ENCODE results near the gene DISP2. TPM values are rescaled to one million over a fixed set of nuclear protein-coding genes. Genes with fewer than 3 reads are reported as not detected.

Gene DISP2
- total RNA-seq, 4 donors from 2014 or later: under 0.01 to 1.1 (median 0.12) TPM

DNA sequence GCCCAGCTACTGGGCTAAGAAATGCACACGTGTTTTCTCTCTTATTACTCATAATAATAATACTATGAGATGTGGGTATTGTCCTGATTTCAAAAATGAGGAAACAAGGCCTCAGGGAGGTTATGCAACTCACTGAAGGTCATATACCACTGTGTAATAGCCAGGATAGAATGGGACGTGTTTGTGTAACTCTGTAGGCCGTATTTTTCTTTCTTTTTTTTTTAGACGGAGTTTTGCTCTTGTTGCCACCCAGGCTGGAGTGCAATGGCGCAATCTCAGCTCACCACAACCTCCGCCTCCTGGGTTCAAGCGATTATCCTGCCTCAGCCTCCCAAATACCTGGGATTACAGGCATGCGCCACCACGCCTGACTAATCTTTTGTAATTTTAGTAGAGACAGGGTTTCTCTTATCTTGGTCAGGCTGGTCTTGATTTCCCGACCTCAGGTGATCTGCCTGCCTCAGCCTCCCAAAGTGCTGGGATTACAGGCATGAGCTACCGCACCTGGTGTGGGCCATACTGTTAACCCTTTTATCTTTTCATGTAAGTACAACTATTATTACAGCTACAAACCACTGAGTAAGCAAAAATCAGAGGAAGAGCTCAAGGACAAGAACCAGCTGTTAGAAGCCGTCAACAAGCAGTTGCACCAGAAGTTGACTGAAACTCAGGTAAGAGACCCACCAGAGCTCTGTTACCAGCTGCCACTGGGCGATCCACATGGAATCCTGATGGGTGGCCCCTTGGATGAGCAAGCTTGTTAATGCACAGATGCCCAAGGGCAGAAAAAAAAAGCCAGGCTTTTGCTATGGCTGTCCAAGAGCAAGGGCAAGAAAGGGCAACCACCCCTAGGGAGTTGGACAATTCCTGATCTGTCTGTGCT, 31.2 kb downstream of the DISP2 start:
- ATAC-seq (ENCODE audit: low FRiP score) (no peak), DNase-seq (ENCODE audit: low spot score) (no peak)
- TF ChIP-seq, protein P1, sequence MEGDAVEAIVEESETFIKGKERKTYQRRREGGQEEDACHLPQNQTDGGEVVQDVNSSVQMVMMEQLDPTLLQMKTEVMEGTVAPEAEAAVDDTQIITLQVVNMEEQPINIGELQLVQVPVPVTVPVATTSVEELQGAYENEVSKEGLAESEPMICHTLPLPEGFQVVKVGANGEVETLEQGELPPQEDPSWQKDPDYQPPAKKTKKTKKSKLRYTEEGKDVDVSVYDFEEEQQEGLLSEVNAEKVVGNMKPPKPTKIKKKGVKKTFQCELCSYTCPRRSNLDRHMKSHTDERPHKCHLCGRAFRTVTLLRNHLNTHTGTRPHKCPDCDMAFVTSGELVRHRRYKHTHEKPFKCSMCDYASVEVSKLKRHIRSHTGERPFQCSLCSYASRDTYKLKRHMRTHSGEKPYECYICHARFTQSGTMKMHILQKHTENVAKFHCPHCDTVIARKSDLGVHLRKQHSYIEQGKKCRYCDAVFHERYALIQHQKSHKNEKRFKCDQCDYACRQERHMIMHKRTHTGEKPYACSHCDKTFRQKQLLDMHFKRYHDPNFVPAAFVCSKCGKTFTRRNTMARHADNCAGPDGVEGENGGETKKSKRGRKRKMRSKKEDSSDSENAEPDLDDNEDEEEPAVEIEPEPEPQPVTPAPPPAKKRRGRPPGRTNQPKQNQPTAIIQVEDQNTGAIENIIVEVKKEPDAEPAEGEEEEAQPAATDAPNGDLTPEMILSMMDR (IDR thresholded peaks at IDR 0.05): no peak

DNA sequence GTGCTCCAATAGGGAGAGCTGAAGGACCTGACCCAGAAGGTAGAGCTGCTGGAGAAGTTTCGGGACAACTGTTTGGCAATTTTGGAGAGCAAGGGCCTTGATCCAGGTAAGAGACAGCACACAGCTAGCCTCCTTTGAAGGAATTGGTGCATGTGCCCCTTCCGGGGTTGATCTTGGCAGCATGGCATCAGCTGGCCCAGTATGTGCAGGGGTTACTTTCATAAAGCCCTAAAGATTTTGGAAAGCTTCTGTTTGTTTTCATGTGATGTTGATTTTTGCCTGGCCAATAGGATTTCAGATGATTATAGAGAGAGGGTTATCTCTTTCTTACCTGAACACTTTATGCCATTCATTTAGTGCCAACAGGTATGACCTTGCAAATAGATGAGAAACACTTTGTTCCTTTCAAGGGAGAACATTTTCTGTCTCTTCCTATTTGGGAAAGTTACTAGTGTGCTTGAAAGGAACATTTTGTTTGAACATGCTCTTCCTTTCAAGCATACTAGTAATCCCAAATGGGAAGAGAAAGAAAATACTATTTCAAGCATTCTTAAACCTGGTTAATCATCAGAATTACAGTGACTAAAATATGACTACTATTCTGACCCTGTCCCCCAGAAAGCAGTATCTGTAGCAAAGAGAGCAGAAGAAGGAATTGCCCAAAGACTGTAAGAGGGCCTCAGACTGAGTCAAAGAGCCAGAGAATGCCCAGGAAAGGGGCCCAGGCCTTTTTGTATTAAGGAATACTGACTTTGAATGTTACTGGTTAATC, 32.0 kb downstream of the DISP2 start:
- ATAC-seq (ENCODE audit: low FRiP score) (no peak), DNase-seq (ENCODE audit: low spot score) (no peak)
- TF ChIP-seq, protein P1 (IDR thresholded peaks at IDR 0.05): no peak

DNA sequence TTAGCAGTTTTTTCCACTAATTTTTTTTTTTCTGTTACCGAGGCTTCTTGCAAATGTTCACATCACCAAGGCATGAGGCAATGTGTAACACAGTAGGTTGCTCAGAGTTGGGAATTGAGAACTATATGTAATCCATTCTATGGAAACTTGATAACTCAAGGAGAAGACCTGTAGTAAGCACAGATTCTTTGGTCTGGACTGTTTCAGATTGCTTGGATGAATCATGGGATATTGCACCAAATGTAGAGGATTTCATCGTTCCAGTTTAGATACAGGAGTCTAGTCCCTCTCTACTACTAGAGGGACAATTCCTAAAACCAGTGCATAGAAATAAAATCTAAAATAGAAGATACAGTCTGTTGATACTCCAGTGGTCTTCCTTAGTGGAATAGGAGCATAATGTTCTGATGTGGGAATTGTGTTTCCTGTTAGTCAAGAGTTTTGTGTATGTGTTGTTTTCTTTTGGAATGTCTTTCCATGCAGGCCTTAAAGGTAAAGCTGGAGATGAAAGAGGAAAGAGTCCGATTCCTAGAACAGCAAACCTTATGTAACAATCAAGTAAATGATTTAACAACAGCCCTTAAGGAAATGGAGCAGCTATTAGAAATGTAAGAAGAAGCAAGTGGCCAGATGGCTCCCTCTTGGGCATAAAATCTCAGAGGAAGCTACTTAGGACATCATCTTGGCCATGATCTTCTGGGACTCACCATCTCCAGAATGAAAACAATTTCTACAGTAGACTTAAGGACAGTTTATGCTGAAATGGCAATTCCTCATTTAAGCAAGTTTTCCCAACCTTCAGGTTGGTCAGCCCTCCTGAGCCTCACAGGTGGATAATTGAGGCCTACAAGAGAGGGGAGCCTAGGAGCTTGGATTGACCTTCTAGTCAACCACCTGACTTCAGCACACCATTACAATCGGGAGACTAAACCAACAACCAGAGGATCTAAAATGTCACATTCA, 35.2 kb downstream of the DISP2 start:
- ATAC-seq (ENCODE audit: low FRiP score): no peak
- TF ChIP-seq, protein P1 (IDR thresholded peaks at IDR 0.05): no peak
- no peak for DNase-seq (ENCODE audit: low spot score)

DNA sequence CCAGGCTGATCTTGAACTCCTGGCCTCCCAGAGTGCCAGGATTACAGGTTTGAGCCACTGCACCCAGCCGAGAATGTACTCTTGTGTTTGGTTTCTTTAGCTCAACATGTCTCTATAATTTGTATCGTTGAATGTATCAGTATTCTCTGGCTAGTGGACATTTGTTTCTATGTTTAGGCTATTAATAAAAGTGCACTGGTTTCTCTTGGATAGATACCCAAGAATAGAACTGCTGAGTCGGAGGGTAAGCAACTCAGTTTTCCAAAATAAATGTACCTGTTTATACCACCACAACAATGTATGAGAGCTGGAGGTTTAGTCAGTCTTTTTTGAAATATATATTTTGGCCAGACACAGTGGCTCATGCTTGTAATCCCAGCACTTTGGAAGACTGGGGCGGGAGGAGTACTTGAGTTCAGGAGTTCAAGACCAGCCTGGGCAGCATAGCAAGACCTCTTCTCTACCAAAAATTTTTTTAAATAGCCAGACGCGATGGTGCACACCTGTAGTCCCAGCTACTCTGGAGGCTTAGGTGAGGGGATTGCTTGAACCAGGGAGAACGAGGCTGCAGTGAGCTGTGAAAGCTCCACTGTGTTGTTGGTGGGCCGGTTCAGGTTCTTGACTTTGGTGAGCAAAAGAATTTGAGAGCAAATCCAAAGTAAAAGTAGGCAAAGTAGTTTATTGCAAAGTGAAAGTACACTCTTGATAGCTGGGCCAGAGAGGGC, 39.8 kb downstream of the DISP2 start:
- TF ChIP-seq, protein P1 (IDR thresholded peaks at IDR 0.05): no peak
- no peak for DNase-seq (ENCODE audit: low spot score)
- ATAC-seq (ENCODE audit: low FRiP score): no peak

DNA sequence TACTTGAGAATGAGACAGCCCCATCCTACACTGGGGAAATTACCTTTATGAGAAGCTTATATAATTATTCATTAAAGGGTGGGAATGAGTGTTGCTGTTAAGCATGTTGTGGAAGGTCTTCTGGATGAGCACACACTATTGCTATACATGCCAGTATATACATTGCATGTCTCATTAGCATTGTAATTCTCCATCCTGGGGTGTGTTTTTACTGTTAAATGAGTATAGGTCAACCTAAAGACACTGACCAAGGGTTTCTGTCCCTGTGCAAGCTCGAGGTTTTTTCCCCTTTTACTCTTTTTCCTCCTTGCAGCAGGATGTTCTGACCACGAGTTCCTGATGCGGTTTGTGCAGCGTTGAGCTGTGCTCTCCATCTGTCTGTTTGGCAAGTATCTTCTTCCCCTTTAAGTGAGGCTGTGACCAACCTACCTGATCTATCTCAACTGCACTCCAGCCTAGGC, 40.4 kb downstream of the DISP2 start:
- DNase-seq (ENCODE audit: low spot score) (no peak), ATAC-seq (ENCODE audit: low FRiP score) (no peak)
- TF ChIP-seq, protein P1 (IDR thresholded peaks at IDR 0.05): no peak

DNA sequence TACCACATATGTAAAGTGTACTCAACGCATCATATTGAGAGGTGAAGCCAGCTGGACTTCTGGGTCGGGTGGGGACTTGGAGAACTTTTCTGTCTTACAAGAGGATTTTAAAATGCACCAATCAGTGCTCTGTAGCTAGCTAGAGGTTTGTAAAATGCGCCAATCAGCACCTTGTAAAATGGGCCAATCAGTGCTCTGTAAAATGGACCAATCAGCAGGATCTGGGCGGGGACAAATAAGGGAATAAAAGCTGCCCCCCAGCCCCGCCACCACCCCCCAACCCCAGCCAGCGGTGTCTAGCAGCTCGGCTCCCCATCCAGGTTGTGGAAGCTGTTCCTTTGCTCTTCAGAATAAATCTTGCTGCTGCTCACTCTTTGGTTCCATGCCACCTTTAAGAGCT, 41.4 kb downstream of the DISP2 start:
- no peak for ATAC-seq (ENCODE audit: low FRiP score)
- DNase-seq (ENCODE audit: low spot score): no peak

More for the DNA sequence above, 41.4 kb downstream of the DISP2 start:
- TF ChIP-seq, protein P1 (IDR thresholded peaks at IDR 0.05): no peak

Data from omental fat pad (tissue), 4 donors.